Kidney epithelial cell (primary cell): ENCODE data around the gene METTL15. TPM values are rescaled to one million over a fixed set of nuclear protein-coding genes. Genes with fewer than 3 reads are reported as not detected.
"Not testable (repeated sequence)": the region's sequence is repeated elsewhere in the genome, so short reads cannot be mapped to it uniquely, and the experiment has no call there.

Source experiments
- DNase-seq: peaks from one replicate; pipeline ENCODE4 v3.0.0-alpha.2; 2010; ENCODE audit warnings: low read depth
- H3K27me3 ChIP-seq: 2 replicates; pipeline ENCODE4 v1.6.0; 2011; ENCODE audit warnings: low read length; ENCODE audit not compliant: control insufficient read depth, insufficient read depth
- H3K36me3 ChIP-seq: 2 replicates; pipeline ENCODE4 v1.5.1; 2011; ENCODE audit warnings: low read length; ENCODE audit not compliant: control insufficient read depth, insufficient read depth
- H3K4me3 ChIP-seq: 2 replicates; pipeline ENCODE4 v1.5.1; 2011; ENCODE audit warnings: low read depth, mild to moderate bottlenecking, control low read depth, low read length
- total RNA-seq: library from RNA; depleted of rRNA; stranded (reverse); fragments of >200 nt; gene quantifications from 2 replicates; pipeline ENCODE4 v1.2.3, GENCODE V29; 2015
- TF ChIP-seq, protein P1 (sequence below): IDR thresholded peaks from 2 replicates; pipeline ENCODE4 v1.5.1; 2011; ENCODE audit warnings: mild to moderate bottlenecking, moderate library complexity, low read length, control low read depth, inconsistent platforms; ENCODE audit not compliant: insufficient read depth, poor library complexity, severe bottlenecking

The METTL15 gene
- total RNA-seq, 1 donor from 2014 or later = 12.3 TPM

GRCh38 chr11:28099715-28100114 is 8.5 kb upstream of the METTL15 start:
- Histone ChIP-seq H3K4me3 (no peak overlapping the region), H3K27me3 (no peaks in the 10 kb centered on the region), H3K36me3 (no peaks in the 10 kb centered on the region)
- DNase-seq = no peak
- TF ChIP-seq, protein P1, sequence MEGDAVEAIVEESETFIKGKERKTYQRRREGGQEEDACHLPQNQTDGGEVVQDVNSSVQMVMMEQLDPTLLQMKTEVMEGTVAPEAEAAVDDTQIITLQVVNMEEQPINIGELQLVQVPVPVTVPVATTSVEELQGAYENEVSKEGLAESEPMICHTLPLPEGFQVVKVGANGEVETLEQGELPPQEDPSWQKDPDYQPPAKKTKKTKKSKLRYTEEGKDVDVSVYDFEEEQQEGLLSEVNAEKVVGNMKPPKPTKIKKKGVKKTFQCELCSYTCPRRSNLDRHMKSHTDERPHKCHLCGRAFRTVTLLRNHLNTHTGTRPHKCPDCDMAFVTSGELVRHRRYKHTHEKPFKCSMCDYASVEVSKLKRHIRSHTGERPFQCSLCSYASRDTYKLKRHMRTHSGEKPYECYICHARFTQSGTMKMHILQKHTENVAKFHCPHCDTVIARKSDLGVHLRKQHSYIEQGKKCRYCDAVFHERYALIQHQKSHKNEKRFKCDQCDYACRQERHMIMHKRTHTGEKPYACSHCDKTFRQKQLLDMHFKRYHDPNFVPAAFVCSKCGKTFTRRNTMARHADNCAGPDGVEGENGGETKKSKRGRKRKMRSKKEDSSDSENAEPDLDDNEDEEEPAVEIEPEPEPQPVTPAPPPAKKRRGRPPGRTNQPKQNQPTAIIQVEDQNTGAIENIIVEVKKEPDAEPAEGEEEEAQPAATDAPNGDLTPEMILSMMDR = no peak

GRCh38 chr11:28100665-28101064 is 7.5 kb upstream of the METTL15 start:
- no peak for DNase-seq
- H3K27me3 ChIP-seq = no peaks in the 10 kb centered on the region
- TF ChIP-seq, protein P1 = no peak
- no peak overlapping the region for H3K4me3 ChIP-seq
- H3K36me3 ChIP-seq = no peaks in the 10 kb centered on the region

DNA sequence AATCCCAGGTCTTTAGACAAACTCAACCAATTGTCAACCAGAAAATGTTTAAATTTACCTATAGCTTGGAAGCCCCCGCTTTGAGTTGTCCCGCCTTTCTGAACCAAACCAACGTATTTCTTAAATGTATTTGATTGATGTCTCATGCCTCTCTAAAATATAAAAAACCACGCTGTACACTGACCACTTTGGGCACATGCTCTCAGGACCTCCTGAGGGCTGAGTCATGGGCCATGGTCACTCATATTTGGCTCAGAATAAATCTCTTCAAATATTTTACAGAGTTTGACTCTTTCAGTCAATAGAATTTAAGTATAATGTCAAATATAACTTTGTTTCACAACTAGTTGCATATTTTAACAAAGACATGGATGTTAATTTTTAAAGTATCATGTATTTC is 5.9 kb upstream of the METTL15 start:
- not testable (repeated sequence) for H3K4me3 ChIP-seq, H3K36me3 ChIP-seq, H3K27me3 ChIP-seq, DNase-seq

- H3K36me3 ChIP-seq = no peaks in the 10 kb centered on the region
- no peak overlapping the region for H3K4me3 ChIP-seq
- H3K27me3 ChIP-seq = no peaks in the 10 kb centered on the region
- TF ChIP-seq, protein P1 = no peak
- no peak for DNase-seq
These were observed 3.8 kb upstream of the METTL15 start for GRCh38 chr11:28104425-28104824.

GRCh38 chr11:28104984-28105383 is 3.2 kb upstream of the METTL15 start:
- Histone ChIP-seq H3K36me3 (no peaks in the 10 kb centered on the region), H3K4me3 (no peak overlapping the region), H3K27me3 (no peaks in the 10 kb centered on the region)
- TF ChIP-seq, protein P1 = no peak
- no peak for DNase-seq

- TF ChIP-seq, protein P1 = no peak
- DNase-seq = no peak
- H3K4me3 ChIP-seq = no peak overlapping the region
These were observed 2.3 kb upstream of the METTL15 start for GRCh38 chr11:28105869-28106268.

More at GRCh38 chr11:28105869-28106268, 2.3 kb upstream of the METTL15 start:
- Histone ChIP-seq H3K27me3 (no peaks in the 10 kb centered on the region), H3K36me3 (no peaks in the 10 kb centered on the region)
